Upper lobe of right lung (tissue), 1 donor: Measurements from ENCODE around the gene TSPYL1. TPM values are rescaled to one million over a fixed set of nuclear protein-coding genes. Genes with fewer than 3 reads are reported as not detected.

Experiments used
- ATAC-seq: fragments of 200-7000 bp; cut with Tn5 transposase; one replicate; pipeline ENCODE4 v1.9.1; 2020; ENCODE audit warnings: mild to moderate bottlenecking, moderate library complexity
- DNase-seq: peaks from one replicate; pipeline ENCODE4 v3.0.0-alpha.2; 2020
- H3K27ac ChIP-seq: fragments of 200-600 bp; one replicate; pipeline ENCODE4 v1.8.0; 2022
- H3K27me3 ChIP-seq: fragments of 200-600 bp; one replicate; pipeline ENCODE4 v1.8.0; 2022; ENCODE audit warnings: mild to moderate bottlenecking
- H3K36me3 ChIP-seq: fragments of 200-600 bp; one replicate; pipeline ENCODE4 v1.8.0; 2022
- H3K4me1 ChIP-seq: fragments of 200-600 bp; one replicate; pipeline ENCODE4 v1.8.0; 2022
- H3K4me3 ChIP-seq: fragments of 200-600 bp; one replicate; pipeline ENCODE4 v1.8.0; 2022; ENCODE audit warnings: mild to moderate bottlenecking
- H3K9me3 ChIP-seq: fragments of 200-600 bp; one replicate; pipeline ENCODE4 v1.8.0; 2022
- intact Hi-C: fragments of 100-400 bp; cut with DNase I; formaldehyde crosslinking; loops from one replicate; pipeline ENCODE4 v1.11.0; 2022
- total RNA-seq: library from RNA; stranded (reverse); fragmentation: NEBNext Ultra II Directional; extraction: Animal tissue kit (Norgen Biotek cat#: 25700); gene quantifications from one replicate; pipeline ENCODE4 v1.2.1, GENCODE V29; 2021
- TF ChIP-seq, protein P1 (sequence below): fragments of 200-600 bp; IDR thresholded peaks from one replicate; pipeline ENCODE4 v1.8.0; 2022; ENCODE audit warnings: antibody characterized with exemption
- donor health status: DM: no; HTN: yes; CAD: no; lungs with severe emphysema.

TSPYL1 gene
- total RNA-seq, 1 donor from 2014 or later = 86.2 TPM

GRCh38 chr6:116248577-116248976 lies 31.2 kb downstream of the TSPYL1 start:
- no peak for ATAC-seq
- Histone ChIP-seq H3K27me3 (no peaks in the 10 kb centered on the region), H3K4me3 (no peak overlapping the region), H3K36me3 (peaks cover 6% of the 10 kb centered on the region), H3K4me1 (peaks cover 32% of the 10 kb centered on the region), H3K9me3 (no peaks in the 10 kb centered on the region), H3K27ac (no peak overlapping the region)
- no peak for DNase-seq
- TF ChIP-seq, protein P1, sequence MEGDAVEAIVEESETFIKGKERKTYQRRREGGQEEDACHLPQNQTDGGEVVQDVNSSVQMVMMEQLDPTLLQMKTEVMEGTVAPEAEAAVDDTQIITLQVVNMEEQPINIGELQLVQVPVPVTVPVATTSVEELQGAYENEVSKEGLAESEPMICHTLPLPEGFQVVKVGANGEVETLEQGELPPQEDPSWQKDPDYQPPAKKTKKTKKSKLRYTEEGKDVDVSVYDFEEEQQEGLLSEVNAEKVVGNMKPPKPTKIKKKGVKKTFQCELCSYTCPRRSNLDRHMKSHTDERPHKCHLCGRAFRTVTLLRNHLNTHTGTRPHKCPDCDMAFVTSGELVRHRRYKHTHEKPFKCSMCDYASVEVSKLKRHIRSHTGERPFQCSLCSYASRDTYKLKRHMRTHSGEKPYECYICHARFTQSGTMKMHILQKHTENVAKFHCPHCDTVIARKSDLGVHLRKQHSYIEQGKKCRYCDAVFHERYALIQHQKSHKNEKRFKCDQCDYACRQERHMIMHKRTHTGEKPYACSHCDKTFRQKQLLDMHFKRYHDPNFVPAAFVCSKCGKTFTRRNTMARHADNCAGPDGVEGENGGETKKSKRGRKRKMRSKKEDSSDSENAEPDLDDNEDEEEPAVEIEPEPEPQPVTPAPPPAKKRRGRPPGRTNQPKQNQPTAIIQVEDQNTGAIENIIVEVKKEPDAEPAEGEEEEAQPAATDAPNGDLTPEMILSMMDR = no peak
- intact Hi-C loops = no loop called here

- intact Hi-C loops = no loop called here
- peaks cover 24% of the 10 kb centered on the region for H3K4me1 ChIP-seq
- H3K36me3 ChIP-seq = peaks cover 6% of the 10 kb centered on the region
- no peak overlapping the region for H3K27ac ChIP-seq
- H3K4me3 ChIP-seq = no peak overlapping the region
- no peaks in the 10 kb centered on the region for H3K27me3 ChIP-seq
- DNase-seq = no peak
- TF ChIP-seq, protein P1 = no peak
- no peak for ATAC-seq
- no peaks in the 10 kb centered on the region for H3K9me3 ChIP-seq
Measured at GRCh38 chr6:116247285-116247684, 32.4 kb downstream of the TSPYL1 start.

DNA sequence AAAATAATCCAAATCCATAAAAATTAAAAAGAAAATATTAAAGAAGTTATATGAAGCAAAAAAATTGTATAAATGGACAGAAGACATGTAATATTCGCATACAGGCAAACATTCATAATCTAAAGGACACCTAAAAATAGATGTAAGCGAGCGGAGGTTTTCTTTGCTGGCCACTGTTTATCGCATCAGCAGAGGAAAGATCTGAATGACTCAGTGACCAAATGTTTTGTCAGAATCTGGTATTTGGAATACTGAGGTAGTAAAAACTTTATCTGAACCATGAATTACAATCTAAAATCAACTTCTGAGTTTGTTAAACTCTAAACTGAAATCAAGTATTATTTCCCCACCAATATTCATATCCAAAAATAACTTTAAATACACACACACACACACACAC lies 33.6 kb downstream of the TSPYL1 start:
- H3K4me1 ChIP-seq = peaks cover 15% of the 10 kb centered on the region
- TF ChIP-seq, protein P1 = no peak
- H3K27ac ChIP-seq = no peak overlapping the region
- H3K36me3 ChIP-seq = peaks cover 6% of the 10 kb centered on the region
- no peaks in the 10 kb centered on the region for H3K9me3 ChIP-seq
- no peak overlapping the region for H3K4me3 ChIP-seq
- no peaks in the 10 kb centered on the region for H3K27me3 ChIP-seq
- ATAC-seq (no peak), DNase-seq (no peak)
- intact Hi-C loops = no loop called here

DNA sequence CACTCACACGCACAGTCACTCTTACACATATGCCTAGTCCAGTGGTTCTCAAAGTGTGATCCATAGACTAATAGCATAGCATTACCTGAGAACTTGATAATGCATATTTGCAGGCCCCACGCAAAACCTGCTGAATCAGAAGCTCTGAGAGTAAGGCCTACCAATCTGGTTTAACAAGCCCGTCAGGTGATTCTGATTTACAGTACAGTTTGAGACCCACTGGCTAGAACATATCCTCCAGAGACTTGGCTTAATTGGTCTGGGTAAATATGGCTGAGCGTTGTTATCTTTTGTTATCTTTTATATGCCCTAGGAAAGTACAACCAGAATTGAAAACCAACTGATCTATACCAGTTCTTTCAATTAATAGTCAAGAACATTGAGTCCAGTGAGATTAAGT lies 35.4 kb downstream of the TSPYL1 start:
- ATAC-seq (no peak), DNase-seq (no peak)
- intact Hi-C loops = no loop called here
- Histone ChIP-seq H3K27ac (no peak overlapping the region), H3K4me3 (no peak overlapping the region), H3K9me3 (no peaks in the 10 kb centered on the region), H3K4me1 (peaks cover 5% of the 10 kb centered on the region), H3K36me3 (peaks cover 11% of the 10 kb centered on the region), H3K27me3 (no peaks in the 10 kb centered on the region)
- TF ChIP-seq, protein P1 = no peak

DNA sequence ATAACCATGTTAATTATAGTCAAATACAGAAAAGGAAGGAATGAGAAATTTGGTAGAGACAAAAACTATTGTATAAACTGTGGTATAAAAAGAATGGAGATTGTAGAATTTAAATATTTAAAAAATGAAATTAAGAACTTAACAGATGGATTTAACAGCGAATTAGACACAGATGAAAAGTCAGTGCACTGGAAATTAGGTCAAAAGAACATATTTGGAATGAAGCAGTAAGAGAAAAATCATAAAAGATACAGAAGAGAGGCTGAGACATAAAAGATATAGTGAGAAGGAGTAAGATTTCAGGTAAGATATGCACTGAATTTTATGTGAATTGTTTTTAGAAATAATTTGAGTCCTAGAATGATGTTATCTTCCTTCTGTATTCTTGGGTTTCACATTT lies 39.9 kb downstream of the TSPYL1 start:
- Histone ChIP-seq H3K27me3 (no peaks in the 10 kb centered on the region), H3K9me3 (no peaks in the 10 kb centered on the region), H3K27ac (no peak overlapping the region), H3K4me3 (no peak overlapping the region), H3K4me1 (no peaks in the 10 kb centered on the region), H3K36me3 (peaks cover 35% of the 10 kb centered on the region)
- TF ChIP-seq, protein P1 = no peak
- DNase-seq (no peak), ATAC-seq (no peak)
- intact Hi-C loops = no loop called here

GRCh38 chr6:116239256-116239655 lies 40.5 kb downstream of the TSPYL1 start:
- DNase-seq = no peak
- Histone ChIP-seq H3K4me1 (no peaks in the 10 kb centered on the region), H3K4me3 (no peak overlapping the region), H3K9me3 (no peaks in the 10 kb centered on the region), H3K36me3 (peaks cover 32% of the 10 kb centered on the region), H3K27ac (no peak overlapping the region), H3K27me3 (no peaks in the 10 kb centered on the region)
- ATAC-seq = no peak
- TF ChIP-seq, protein P1 = no peak
- intact Hi-C loops = no loop called here
